ENCODE data around the gene NPRL2.
"Not testable (repeated sequence)": the region's sequence is repeated elsewhere in the genome, so short reads cannot be mapped to it uniquely, and the experiment has no call there.

The NPRL2 gene

GRCh38 chr3:50323092-50323600 lies 27.4 kb downstream of the NPRL2 start:
- no peak for TF ChIP-seq ZNF274 (IDR thresholded peaks at IDR 0.05; ENCODE audit: low read depth, low read length)
- no peak overlapping the region for H3K4me3 ChIP-seq (ENCODE audit: low read length)

GRCh38 chr3:50322386-50323091 lies 28.0 kb downstream of the NPRL2 start, which contains the start of gene HYAL2:
Gene HYAL2 (minus strand): TSS chr3:50322745. CDS start chr3:50320489, 2,256 bp downstream.
- peak within 1 kb of the TSS; percentile 91; the same call in 1 of the 2 replicates for H3K4me3 ChIP-seq (ENCODE audit: low read length)
- TF ChIP-seq ZNF274 (IDR thresholded peaks at IDR 0.05; ENCODE audit: low read depth, low read length): no peak

GRCh38 chr3:50322115-50322385 lies 28.5 kb downstream of the NPRL2 start:
- peak overlapping the region; percentile 15; the same call in 1 of the 2 replicates for H3K4me3 ChIP-seq (ENCODE audit: low read length)
- TF ChIP-seq ZNF274 (IDR thresholded peaks at IDR 0.05; ENCODE audit: low read depth, low read length): no peak

GRCh38 chr3:50321336-50322114 lies 29.1 kb downstream of the NPRL2 start:
- no peak for TF ChIP-seq ZNF274 (IDR thresholded peaks at IDR 0.05; ENCODE audit: low read depth, low read length)
- H3K4me3 ChIP-seq (ENCODE audit: low read length): peak overlapping the region; percentile 91; the same call in 1 of the 2 replicates

- TF ChIP-seq ZNF274 (IDR thresholded peaks at IDR 0.05; ENCODE audit: low read depth, low read length): no peak
- H3K4me3 ChIP-seq (ENCODE audit: low read length): peak overlapping the region; percentile 91
These were observed 29.7 kb downstream of the NPRL2 start for GRCh38 chr3:50320853-50321335.

GRCh38 chr3:50319894-50320625 lies 30.5 kb downstream of the NPRL2 start:
- H3K4me3 ChIP-seq (ENCODE audit: low read length): peak overlapping the region; percentile 91; the same call in 1 of the 2 replicates
- no peak for TF ChIP-seq ZNF274 (IDR thresholded peaks at IDR 0.05; ENCODE audit: low read depth, low read length)

GRCh38 chr3:50319181-50319893 lies 31.2 kb downstream of the NPRL2 start:
- H3K4me3 ChIP-seq (ENCODE audit: low read length): no peak overlapping the region
- TF ChIP-seq ZNF274 (IDR thresholded peaks at IDR 0.05; ENCODE audit: low read depth, low read length): no peak

GRCh38 chr3:50318615-50319014 lies 32.0 kb downstream of the NPRL2 start:
- TF ChIP-seq ZNF274 (IDR thresholded peaks at IDR 0.05; ENCODE audit: low read depth, low read length): no peak
- H3K4me3 ChIP-seq (ENCODE audit: low read length): no peak overlapping the region

GRCh38 chr3:50318163-50318562 lies 32.4 kb downstream of the NPRL2 start:
- TF ChIP-seq ZNF274 (IDR thresholded peaks at IDR 0.05; ENCODE audit: low read depth, low read length): no peak
- H3K4me3 ChIP-seq (ENCODE audit: low read length): no peak overlapping the region

- no peak for TF ChIP-seq ZNF274 (IDR thresholded peaks at IDR 0.05; ENCODE audit: low read depth, low read length)
- H3K4me3 ChIP-seq (ENCODE audit: low read length): no peak overlapping the region
These were observed 33.3 kb downstream of the NPRL2 start for GRCh38 chr3:50317300-50317699.

GRCh38 chr3:50316657-50317242 lies 33.8 kb downstream of the NPRL2 start:
- H3K4me3 ChIP-seq (ENCODE audit: low read length): no peak overlapping the region
- no peak for TF ChIP-seq ZNF274 (IDR thresholded peaks at IDR 0.05; ENCODE audit: low read depth, low read length)

GRCh38 chr3:50314816-50315215 lies 35.8 kb downstream of the NPRL2 start:
- H3K4me3 ChIP-seq (ENCODE audit: low read length): no peak overlapping the region
- TF ChIP-seq ZNF274 (IDR thresholded peaks at IDR 0.05; ENCODE audit: low read depth, low read length): no peak

- H3K4me3 ChIP-seq (ENCODE audit: low read length): no peak overlapping the region
- no peak for TF ChIP-seq ZNF274 (IDR thresholded peaks at IDR 0.05; ENCODE audit: low read depth, low read length)
These were observed 36.2 kb downstream of the NPRL2 start for GRCh38 chr3:50314342-50314741.

GRCh38 chr3:50312041-50312440 lies 38.5 kb downstream of the NPRL2 start:
- not testable (repeated sequence) for H3K4me3 ChIP-seq (ENCODE audit: low read length)

All from GM08714 (cell line).